Smooth muscle cell of the brain vasculature (primary cell): ENCODE measurements around the gene ARHGAP32.
"Not testable (repeated sequence)": the region's sequence is repeated elsewhere in the genome, so short reads cannot be mapped to it uniquely, and the experiment has no call there.

Experiments
- DNase-seq: peaks from one replicate; pipeline ENCODE4 v3.0.0-alpha.2; 2012; ENCODE audit warnings: low read depth, low spot score

The ARHGAP32 gene

GRCh38 chr11:129034001-129034400 is 158.1 kb downstream of the ARHGAP32 start:
- DNase-seq, result no peak

DNA sequence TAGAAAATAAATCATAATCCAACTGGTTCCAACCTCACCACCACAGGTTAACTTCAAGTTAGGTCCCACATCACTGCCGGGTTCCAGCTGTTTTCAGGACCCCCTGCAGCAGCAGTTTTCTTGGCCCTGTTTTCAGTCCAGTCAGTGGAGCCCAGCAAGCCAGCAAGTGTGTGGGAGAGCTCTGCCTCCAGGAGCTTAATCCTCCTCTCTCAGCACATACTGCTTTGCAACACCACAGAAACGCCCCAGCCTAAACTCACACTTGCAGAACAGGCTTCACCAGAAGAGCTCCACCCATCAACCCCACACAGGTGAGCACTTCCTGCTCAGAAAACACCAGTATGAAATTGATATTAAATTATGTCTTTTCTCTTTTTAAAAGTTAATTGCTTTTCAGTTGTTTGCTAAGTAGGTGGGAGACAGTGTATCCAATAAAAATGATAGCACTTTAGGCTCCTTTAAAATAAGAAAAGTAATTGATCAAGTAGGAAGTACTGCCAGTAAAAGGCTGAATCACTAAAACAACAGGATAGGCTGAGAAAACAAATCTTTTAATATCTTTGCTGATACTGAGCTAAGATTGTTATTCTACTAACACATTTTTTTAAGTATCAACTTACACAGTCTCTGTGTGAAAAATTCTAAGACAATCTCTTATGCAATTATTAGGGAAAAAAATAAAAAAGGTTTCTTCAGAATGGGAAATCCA is 168.0 kb downstream of the ARHGAP32 start:
- peak; percentile 41 for DNase-seq

DNA sequence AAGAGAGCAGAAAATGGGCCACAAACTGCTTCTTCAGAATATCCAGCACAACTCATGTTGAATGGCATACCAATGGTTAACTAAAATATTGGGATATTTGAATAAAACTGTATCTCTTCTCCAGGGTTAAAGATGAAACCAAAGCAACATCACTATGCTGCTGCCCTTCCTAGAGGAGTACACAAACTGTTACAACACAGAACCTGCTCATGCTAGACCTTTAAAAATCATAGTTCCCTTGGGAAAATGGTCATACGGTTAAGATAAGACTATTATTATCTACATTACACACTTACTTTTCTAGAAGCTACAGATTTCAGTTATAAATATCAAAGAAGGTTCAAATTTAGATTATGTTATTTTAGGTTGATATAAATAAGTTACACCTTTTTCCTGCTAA is 170.8 kb downstream of the ARHGAP32 start:
- DNase-seq, result no peak

- no peak for DNase-seq
Measured at GRCh38 chr11:129018991-129019390, 173.1 kb downstream of the ARHGAP32 start.

GRCh38 chr11:129018126-129018525 is 174.0 kb downstream of the ARHGAP32 start:
- no peak for DNase-seq

- DNase-seq, result no peak
Measured at GRCh38 chr11:129013737-129014475, 178.2 kb downstream of the ARHGAP32 start.

GRCh38 chr11:129012880-129013279 is 179.2 kb downstream of the ARHGAP32 start:
- no peak for DNase-seq

DNA sequence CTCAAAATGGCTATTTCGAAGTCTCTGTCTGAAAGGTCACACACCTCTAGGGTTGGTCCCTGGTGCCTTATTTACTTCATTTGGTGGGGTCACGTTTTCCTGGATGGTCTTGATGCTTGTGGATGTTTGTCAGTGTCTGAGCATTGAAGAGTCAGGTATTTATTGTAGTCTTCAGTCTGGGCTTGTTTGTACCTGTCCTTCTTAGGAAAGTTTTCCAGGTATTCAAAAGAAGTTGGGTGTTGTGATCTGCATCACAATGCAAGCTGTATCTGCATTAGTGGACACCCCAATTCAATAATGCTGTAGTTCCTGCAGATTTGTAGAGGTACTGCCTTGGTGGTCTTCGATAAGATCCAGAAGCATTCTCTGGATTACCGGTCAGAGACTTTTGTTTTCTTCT is 186.0 kb downstream of the ARHGAP32 start:
- DNase-seq, result no peak

DNA sequence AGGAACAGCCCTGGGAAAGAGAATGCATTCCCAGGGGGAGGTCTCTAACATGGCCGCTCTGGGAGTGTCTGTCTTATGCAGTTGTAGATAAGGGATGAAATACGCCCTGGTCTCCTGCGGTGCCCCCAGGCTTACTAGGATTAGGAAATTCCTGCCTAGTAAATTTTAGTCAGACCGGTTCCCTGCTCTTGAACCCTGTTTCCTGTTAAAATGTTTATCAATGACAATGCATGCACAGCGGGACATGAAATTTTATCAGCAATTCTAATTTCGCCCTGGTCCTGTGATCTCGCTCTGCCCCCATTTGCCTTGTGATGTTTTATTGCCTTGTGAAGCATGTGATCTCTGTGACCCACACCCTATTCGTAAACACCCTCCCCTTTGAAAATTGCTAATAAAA is 193.0 kb downstream of the ARHGAP32 start:
- DNase-seq, result not testable (repeated sequence)

- no peak for DNase-seq
Measured at GRCh38 chr11:128988242-128988970, 203.7 kb downstream of the ARHGAP32 start.

DNA sequence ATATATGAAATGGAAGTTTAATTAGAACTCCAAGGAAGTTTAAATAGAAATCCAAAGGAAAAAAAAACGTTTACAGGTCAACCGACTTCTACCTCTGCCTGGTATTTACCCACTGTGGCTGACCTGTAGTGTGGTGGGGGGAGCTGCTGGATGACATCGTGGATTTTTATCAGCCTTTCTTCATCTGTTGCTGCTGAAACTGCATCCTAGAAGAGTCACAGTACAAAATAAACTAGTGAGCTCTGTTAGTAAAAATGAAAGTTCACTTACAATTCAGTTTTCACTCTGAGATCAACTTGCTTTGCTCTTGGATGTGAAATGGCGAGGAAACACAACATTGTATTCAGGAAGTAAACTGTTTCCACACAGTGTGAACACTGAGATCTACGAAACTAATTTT is 206.2 kb downstream of the ARHGAP32 start:
- no peak for DNase-seq

DNA sequence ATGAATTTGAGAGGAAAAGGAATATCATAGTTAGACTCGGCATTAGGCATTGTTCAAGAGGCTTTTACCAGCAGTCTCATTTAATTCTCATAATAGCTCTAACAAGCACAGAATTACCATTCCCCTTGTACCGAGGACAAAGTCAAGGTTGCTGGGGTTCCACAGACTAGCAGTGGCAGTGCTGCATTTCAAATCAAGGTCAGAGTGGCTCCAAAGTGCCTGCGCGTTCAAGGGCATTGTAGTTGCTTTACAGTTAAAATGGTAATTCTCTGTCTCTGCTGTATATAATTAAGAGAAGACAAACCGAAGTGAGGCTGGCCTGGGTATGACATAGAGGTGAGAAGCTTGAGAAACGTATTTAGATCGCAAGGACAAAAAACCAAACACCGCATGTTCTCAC is 209.1 kb downstream of the ARHGAP32 start:
- DNase-seq, result no peak

GRCh38 chr11:128981254-128981653 is 210.9 kb downstream of the ARHGAP32 start:
- DNase-seq, result no peak

DNA sequence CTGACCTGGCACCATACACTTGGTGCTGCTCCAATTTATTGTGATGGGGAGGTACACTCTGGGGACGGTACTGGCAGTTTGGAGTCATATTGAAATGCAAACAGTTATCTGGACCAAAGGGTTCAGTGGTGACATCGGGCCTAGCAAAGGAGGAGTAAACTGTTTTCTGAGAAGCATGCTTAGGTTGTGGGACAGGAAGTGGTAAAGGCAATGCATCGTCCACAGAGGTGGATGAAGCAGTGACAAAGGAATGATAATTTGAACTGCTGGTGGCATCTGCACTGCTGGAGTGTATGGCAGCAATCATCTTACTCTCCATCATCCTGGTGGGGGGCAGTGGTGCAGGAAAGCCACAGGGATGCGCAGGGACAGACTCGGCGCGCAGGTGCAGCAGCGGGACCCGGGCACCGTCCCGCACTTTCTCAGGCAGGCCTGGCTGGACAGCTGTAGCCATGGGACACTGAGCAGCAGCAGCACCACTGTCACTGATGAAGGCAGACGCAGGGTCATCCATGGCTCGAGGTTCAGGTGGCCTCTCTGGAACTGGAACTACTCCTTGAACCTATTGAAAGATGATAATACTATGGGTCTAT is 221.4 kb downstream of the ARHGAP32 start:
- no peak for DNase-seq

- no peak for DNase-seq
Measured at GRCh38 chr11:128968916-128969315, 223.2 kb downstream of the ARHGAP32 start.

DNA sequence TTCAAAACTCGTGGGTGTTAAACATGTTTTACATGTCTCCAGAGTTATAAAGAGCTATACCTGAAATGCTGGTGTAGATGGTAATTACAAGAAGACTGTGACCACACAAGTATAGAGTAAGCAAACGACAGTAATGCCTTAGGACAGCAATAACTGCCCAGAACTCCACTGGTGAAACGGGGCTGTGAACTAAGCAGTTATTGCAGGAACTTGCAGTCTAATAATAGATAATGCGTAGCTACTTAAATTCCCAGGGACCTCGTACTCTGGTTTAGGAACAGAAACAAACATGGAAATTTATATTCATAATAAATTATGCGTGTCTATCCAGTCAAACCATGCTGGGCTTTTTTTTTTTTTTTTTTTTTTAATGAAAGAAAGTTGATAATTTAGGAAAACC is 224.5 kb downstream of the ARHGAP32 start:
- DNase-seq, result no peak

- DNase-seq, result no peak
Measured at GRCh38 chr11:128965485-128965884, 226.6 kb downstream of the ARHGAP32 start.

DNA sequence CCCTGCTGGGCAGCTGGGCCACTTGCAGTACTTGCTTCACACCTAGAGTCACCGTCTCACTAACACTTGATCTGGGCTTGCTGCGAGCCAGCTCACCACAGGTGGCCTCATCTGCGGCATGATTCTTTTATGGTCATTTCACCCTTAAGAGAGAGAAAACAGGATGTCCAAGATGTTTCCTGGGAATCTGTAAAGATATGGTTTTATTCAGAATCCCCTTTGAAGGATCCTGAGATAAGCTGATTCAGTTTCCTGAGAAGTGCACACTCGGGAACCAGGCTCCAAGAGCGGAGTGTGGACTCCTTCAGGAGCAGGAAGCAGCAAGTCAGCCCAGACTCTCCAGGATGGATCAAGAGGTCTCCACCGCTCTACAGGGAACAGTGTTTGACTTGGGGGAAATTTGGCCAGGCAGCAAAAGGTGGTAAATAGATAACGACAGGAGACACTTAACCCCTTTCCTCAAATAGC is 227.6 kb downstream of the ARHGAP32 start:
- no peak for DNase-seq

DNA sequence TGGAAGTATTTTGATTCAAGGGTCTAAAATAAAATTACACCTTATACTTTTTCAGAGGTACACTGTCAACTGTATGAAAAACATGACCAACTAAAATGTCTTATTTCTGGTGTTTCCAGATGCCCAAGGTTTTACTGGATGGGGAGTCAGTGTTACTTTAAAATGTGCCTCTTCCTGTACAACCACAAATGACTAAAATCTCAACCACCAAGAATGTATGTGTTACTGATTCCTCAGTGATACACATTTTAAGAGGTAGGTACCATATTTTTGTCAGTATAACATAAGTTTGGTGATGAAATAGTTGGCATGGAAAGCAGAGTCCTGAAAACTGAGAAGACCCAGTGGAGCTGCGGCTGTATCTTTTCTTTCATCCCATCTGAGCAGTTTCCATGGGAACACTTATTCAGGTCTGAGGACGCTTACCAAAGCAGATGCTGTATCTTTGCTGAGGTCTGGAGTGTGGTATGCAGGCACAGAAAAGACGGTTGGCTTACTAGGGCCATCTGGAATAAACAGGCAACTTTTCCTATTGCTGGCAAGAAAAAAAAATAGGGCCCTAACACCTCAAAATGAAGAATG is 228.3 kb downstream of the ARHGAP32 start:
- DNase-seq, result no peak

DNA sequence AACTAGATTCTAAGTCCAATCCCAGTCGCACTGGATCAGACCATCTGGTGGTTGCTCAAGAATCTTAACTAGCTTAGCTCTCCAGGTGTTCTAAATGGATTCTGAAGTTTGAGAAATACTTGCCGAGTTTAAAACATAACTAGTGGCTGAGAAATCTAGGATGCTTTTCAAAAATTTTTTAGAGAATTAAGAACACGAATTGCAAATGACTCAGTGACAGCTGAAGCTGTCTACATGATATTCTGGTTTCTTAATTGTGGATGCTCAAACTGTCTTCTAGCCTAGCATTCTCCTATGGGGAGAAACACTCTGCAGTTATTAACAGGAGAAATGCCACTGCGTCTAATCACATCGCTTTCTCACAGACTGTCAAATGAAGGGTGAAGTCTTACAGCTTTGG is 229.2 kb downstream of the ARHGAP32 start:
- DNase-seq, result no peak

GRCh38 chr11:128961645-128962044 is 230.5 kb downstream of the ARHGAP32 start:
- no peak for DNase-seq

- no peak for DNase-seq
Measured at GRCh38 chr11:128957202-128957482, 235.0 kb downstream of the ARHGAP32 start.
